HCT116 (cell line): ENCODE results near the gene SETD1A. TPM values are rescaled to one million over a fixed set of nuclear protein-coding genes. Genes with fewer than 3 reads are reported as not detected.

Experiments used
- ATAC-seq: fragments of 200-7000 bp; cut with Tn5 transposase; 2 replicates; pipeline ENCODE4 v1.9.1; 2020; ENCODE audit warnings: mild to moderate bottlenecking, moderate library complexity
- BruUV-seq: library from RNA; stranded (reverse); fragments of 400-500 nt; replicated peaks from 2 replicates; lab custom pipeline; 2021; lab: Mats Ljungman, UMichigan
- CTCF ChIA-PET: fragments of 300-600 bp; sonication (Branson Sonifier 250); formaldehyde crosslinking; loops from one replicate; lab custom pipeline; 2021; ENCODE audit warnings: antibody characterized with exemption; lab: Charles Lee
- POLR2A ChIA-PET: fragments of 300-600, 350-600 bp; sonication (Branson Sonifier 250); formaldehyde crosslinking; loops from one replicate; lab custom pipeline; 2021; ENCODE audit warnings: antibody characterized with exemption; lab: Charles Lee
- RAD21 ChIA-PET, 2 experiments: fragments of 300-600 bp; sonication (Branson Sonifier 250); formaldehyde crosslinking; loops; one replicate each; lab custom pipeline; 2023; ENCODE audit warnings: low total read pairs in 2 of 2; ENCODE audit not compliant: uncharacterized antibody in 2 of 2, unreplicated experiment in 2 of 2, low non-redundant PET in 1 of 2; lab: Charles Lee
- DNase-seq: peaks from one replicate; pipeline ENCODE4 v3.0.0-alpha.2; 2010; ENCODE audit warnings: low read depth, low spot score
- H2AFZ ChIP-seq: fragments of 200-600 bp; shearing (Covaris generic), sonication (generic); 2 replicates; pipeline ENCODE4 v1.6.1; 2017; ENCODE audit warnings: low read depth, mixed run types, mixed read lengths, antibody characterized with exemption, low read length; ENCODE audit not compliant: poor library complexity, severe bottlenecking
- H3K27ac ChIP-seq: 2 replicates; pipeline ENCODE4 v1.5.1; 2012; ENCODE audit warnings: low read depth, low read length
- H3K27me3 ChIP-seq: fragments of 200-600 bp; sonication (generic); 2 replicates; pipeline ENCODE4 v1.6.1; 2016; ENCODE audit warnings: mixed run types, low read length, mixed read lengths; ENCODE audit not compliant: insufficient read depth
- H3K36me3 ChIP-seq, 2 experiments: fragments of 200-500 bp in 1 of 2; fragments of 200-600 bp in 1 of 2; sonication (Bioruptor generic) in 1 of 2; sonication (generic) in 1 of 2; 2 replicates each; pipeline versions ENCODE4 v1.5.1 to v1.6.1; 2014 to 2016; ENCODE audit warnings: low read length in 2 of 2, inconsistent platforms in 1 of 2, mixed read lengths in 1 of 2, mixed run types in 1 of 2; ENCODE audit not compliant: insufficient read depth in 2 of 2, control insufficient read depth in 1 of 2
- H3K4me1 ChIP-seq, 2 experiments: fragments of 200-600 bp in 1 of 2; sonication (generic) in 1 of 2; 2 replicates each; pipeline versions ENCODE4 v1.5.1 to v1.6.1; 2012 to 2017; ENCODE audit warnings: low read length in 2 of 2, inconsistent platforms in 1 of 2, mild to moderate bottlenecking in 1 of 2, mixed read lengths in 1 of 2, mixed run types in 1 of 2, moderate library complexity in 1 of 2; ENCODE audit not compliant: insufficient read depth in 2 of 2, control insufficient read depth in 1 of 2
- H3K4me2 ChIP-seq: fragments of 200-600 bp; sonication (generic); 2 replicates; pipeline ENCODE4 v1.6.1; 2017; ENCODE audit warnings: mixed run types, low read length, mixed read lengths
- H3K4me3 ChIP-seq, 2 experiments: fragments of 200-600 bp in 1 of 2; sonication (generic) in 1 of 2; replicated peaks in 1 of 2; 2 replicates each; pipeline ENCODE4 v1.5.1; 2011 to 2016; ENCODE audit warnings: low read length in 2 of 2, control low read depth in 1 of 2, low read depth in 1 of 2, mild to moderate bottlenecking in 1 of 2, mixed read lengths in 1 of 2, mixed run types in 1 of 2
- H3K79me2 ChIP-seq: fragments of 200-600 bp; sonication (generic); 2 replicates; pipeline ENCODE4 v1.6.1; 2017; ENCODE audit warnings: mild to moderate bottlenecking, mixed run types, low read length, moderate library complexity, mixed read lengths; ENCODE audit not compliant: insufficient read depth
- H3K9ac ChIP-seq: fragments of 200-600 bp; sonication (generic); 2 replicates; pipeline ENCODE4 v1.6.1; 2016; ENCODE audit warnings: low read length, mixed read lengths
- H3K9me2 ChIP-seq: fragments of 200-600 bp; sonication (generic), shearing (Covaris generic); 2 replicates; pipeline ENCODE4 v1.6.1; 2017; ENCODE audit warnings: mixed run types, mild to moderate bottlenecking, moderate library complexity; ENCODE audit not compliant: insufficient read depth
- H3K9me3 ChIP-seq, 2 experiments: fragments of 200-500 bp in 1 of 2; fragments of 200-600 bp in 1 of 2; sonication (Bioruptor generic) in 1 of 2; sonication (generic) in 1 of 2; 2 replicates each; pipeline ENCODE4 v1.6.1; 2014 to 2017; ENCODE audit warnings: low read length in 2 of 2, mixed read lengths in 2 of 2, inconsistent platforms in 1 of 2, low read depth in 1 of 2, mild to moderate bottlenecking in 1 of 2, mixed run types in 1 of 2, moderate library complexity in 1 of 2; ENCODE audit not compliant: control insufficient read depth in 1 of 2, insufficient read depth in 1 of 2
- H4K20me1 ChIP-seq: fragments of 200-600 bp; sonication (generic), shearing (Covaris generic); 2 replicates; pipeline ENCODE4 v1.6.1; 2017; ENCODE audit warnings: mixed run types, mild to moderate bottlenecking, moderate library complexity; ENCODE audit not compliant: insufficient read depth
- CEBPB ChIP-seq: IDR thresholded peaks from 2 replicates; pipeline ENCODE4 v1.6.1; 2012; ENCODE audit warnings: low read depth
- EGR1 ChIP-seq: IDR thresholded peaks from 2 replicates; pipeline ENCODE4 v1.6.1; 2012; ENCODE audit warnings: low read depth
- ELF1 ChIP-seq: IDR thresholded peaks from 2 replicates; pipeline ENCODE4 v1.6.1; 2012; ENCODE audit warnings: low read depth, borderline replicate concordance
- EZH2 ChIP-seq: fragments of 200-600 bp; sonication (generic); IDR thresholded peaks from 2 replicates; pipeline ENCODE4 v1.6.1; 2017; ENCODE audit warnings: antibody characterized with exemption, mixed run types
- EZH2phosphoT487 ChIP-seq: fragments of 200-600 bp; IDR thresholded peaks from 2 replicates; pipeline ENCODE4 v1.6.1; 2018; ENCODE audit warnings: antibody characterized with exemption, borderline replicate concordance
- FOSL1 ChIP-seq: IDR thresholded peaks from 2 replicates; pipeline ENCODE4 v1.6.1; 2012; ENCODE audit warnings: low read depth
- JUND ChIP-seq: IDR thresholded peaks from 2 replicates; pipeline ENCODE4 v1.6.1; 2012
- POLR2AphosphoS5 ChIP-seq: IDR thresholded peaks from 2 replicates; pipeline ENCODE4 v1.6.1; 2011; ENCODE audit warnings: mild to moderate bottlenecking, low read depth, low read length, moderate library complexity
- RAD21 ChIP-seq: IDR thresholded peaks from 2 replicates; pipeline ENCODE4 v1.6.1; 2012; ENCODE audit warnings: low read depth, mild to moderate bottlenecking
- SIN3A ChIP-seq: IDR thresholded peaks from 2 replicates; pipeline ENCODE4 v1.6.1; 2012; ENCODE audit warnings: low read depth
- SP1 ChIP-seq: IDR thresholded peaks from 2 replicates; pipeline ENCODE4 v1.6.1; 2012; ENCODE audit warnings: low read depth
- TCF7L2 ChIP-seq: IDR thresholded peaks from 2 replicates; pipeline ENCODE4 v1.7.0; 2011; ENCODE audit warnings: borderline replicate concordance, inconsistent platforms; ENCODE audit not compliant: insufficient read depth, insufficient read length; ENCODE audit errors: extremely low read depth
- YY1 ChIP-seq: IDR thresholded peaks from 2 replicates; pipeline ENCODE4 v1.6.1; 2011; ENCODE audit warnings: low read length, low read depth, moderate library complexity, mild to moderate bottlenecking; ENCODE audit not compliant: insufficient replicate concordance; ENCODE audit errors: extremely low read depth
- ZFX ChIP-seq: fragments of 450-650 bp; IDR thresholded peaks from 2 replicates; pipeline ENCODE4 v1.6.1; 2017
- ZNF274 ChIP-seq: fragments of 200-500 bp; sonication (Bioruptor generic); IDR thresholded peaks from 2 replicates; pipeline ENCODE4 v1.6.1; 2014; ENCODE audit warnings: mild to moderate bottlenecking, low read depth, low read length, inconsistent platforms
- intact Hi-C: fragments of 100-400 bp; cut with micrococcal nuclease; formaldehyde crosslinking; loops from 2 replicates; pipeline ENCODE4 v1.10.0; 2022
- total RNA-seq: library from RNA; stranded (reverse); gene quantifications from one replicate; pipeline ENCODE4 v1.2.1, GENCODE V29; 2021; ENCODE audit not compliant: unreplicated experiment
- TF ChIP-seq, protein P1 (sequence below): IDR thresholded peaks from 2 replicates; pipeline ENCODE4 v1.6.1; 2012
- TF ChIP-seq, protein P2 (sequence below), 3 experiments: fragments of 200-600 bp in 1 of 3; sonication (generic) in 1 of 3; IDR thresholded peaks in 2 of 3; conservative IDR thresholded peaks in 1 of 3; 2 replicates each; pipeline ENCODE4 v1.5.1; 2012 to 2017; ENCODE audit warnings: low read depth in 2 of 3, low read length in 2 of 3, antibody characterized with exemption in 1 of 3, borderline replicate concordance in 1 of 3, control low read depth in 1 of 3, mild to moderate bottlenecking in 1 of 3, mixed read lengths in 1 of 3, mixed run types in 1 of 3, moderate library complexity in 1 of 3; ENCODE audit not compliant: insufficient read depth in 1 of 3
- TF ChIP-seq, protein P3 (sequence below): IDR thresholded peaks from 2 replicates; pipeline ENCODE4 v1.6.1; 2011; ENCODE audit warnings: mild to moderate bottlenecking, low read length, moderate library complexity; ENCODE audit not compliant: insufficient replicate concordance; ENCODE audit errors: extremely low read depth
- TF ChIP-seq, protein P4 (sequence below): IDR thresholded peaks from 2 replicates; pipeline ENCODE4 v1.6.1; 2012
- TF ChIP-seq, protein P5 (sequence below): IDR thresholded peaks from 2 replicates; pipeline ENCODE4 v1.6.1; 2012; ENCODE audit warnings: low read depth

SETD1A gene
- total RNA-seq, 1 experiment from 2014 or later, result 26.9 TPM

DNA sequence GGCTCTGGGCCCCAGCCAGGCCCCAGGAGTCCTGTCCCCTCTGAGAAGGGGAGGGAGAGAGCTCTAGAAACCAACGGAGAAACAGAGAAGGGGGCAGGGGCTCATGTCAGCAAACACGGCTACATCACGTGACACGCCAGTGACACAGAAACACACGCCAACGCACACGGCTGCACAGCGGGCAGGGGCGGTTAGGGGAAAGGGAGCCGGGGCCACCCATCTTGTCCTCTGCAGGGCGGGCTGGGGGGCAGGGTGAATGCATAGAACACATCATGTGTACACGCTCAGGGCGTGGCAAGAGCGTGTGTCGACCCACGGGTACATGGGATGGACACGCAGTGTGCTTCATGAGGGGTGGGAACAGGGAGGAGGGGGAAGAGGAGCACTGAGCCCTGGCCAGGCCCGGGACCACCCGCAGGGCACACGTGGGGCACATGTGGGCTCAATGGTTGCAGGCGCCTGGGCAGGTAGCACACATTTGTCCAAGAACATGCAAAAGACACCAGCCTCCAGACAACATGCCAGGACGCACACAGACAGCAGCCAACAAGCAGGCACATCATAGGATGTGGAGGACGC, 32.0 kb downstream of the SETD1A start:
- peaks cover 0 to 18% of the 10 kb centered on the region in 2 experiments; a peak in 3 of 4 replicates for H3K4me1 ChIP-seq
- no peaks in the 10 kb centered on the region for H3K27me3 ChIP-seq
- H3K9me2 ChIP-seq, result no peaks in the 10 kb centered on the region
- H3K9ac ChIP-seq, result no peak overlapping the region
- DNase-seq (no peak), ATAC-seq (no peak)
- H4K20me1 ChIP-seq, result no peaks in the 10 kb centered on the region
- H3K4me2 ChIP-seq, result no peak overlapping the region
- ChIA-PET RAD21 (no interaction called here), CTCF (no interaction called here), POLR2A (no interaction called here)
- no peaks in the 10 kb centered on the region for H3K79me2 ChIP-seq
- no peak overlapping the region for H3K4me3 ChIP-seq
- H3K9me3 ChIP-seq, result no peaks in the 10 kb centered on the region
- no peak overlapping the region for H3K27ac ChIP-seq
- intact Hi-C loops, result loop anchor here (10.0 kb wide), 1 partner anchor 705 kb away; no protein-coding TSS in a partner anchor
- TF ChIP-seq, protein P1, sequence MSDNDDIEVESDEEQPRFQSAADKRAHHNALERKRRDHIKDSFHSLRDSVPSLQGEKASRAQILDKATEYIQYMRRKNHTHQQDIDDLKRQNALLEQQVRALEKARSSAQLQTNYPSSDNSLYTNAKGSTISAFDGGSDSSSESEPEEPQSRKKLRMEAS, result no peak
- no peak for TF ChIP-seq ZFX
- TF ChIP-seq, protein P2, sequence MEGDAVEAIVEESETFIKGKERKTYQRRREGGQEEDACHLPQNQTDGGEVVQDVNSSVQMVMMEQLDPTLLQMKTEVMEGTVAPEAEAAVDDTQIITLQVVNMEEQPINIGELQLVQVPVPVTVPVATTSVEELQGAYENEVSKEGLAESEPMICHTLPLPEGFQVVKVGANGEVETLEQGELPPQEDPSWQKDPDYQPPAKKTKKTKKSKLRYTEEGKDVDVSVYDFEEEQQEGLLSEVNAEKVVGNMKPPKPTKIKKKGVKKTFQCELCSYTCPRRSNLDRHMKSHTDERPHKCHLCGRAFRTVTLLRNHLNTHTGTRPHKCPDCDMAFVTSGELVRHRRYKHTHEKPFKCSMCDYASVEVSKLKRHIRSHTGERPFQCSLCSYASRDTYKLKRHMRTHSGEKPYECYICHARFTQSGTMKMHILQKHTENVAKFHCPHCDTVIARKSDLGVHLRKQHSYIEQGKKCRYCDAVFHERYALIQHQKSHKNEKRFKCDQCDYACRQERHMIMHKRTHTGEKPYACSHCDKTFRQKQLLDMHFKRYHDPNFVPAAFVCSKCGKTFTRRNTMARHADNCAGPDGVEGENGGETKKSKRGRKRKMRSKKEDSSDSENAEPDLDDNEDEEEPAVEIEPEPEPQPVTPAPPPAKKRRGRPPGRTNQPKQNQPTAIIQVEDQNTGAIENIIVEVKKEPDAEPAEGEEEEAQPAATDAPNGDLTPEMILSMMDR (IDR thresholded peaks at IDR 0.05 in 2 of 3, conservative IDR thresholded peaks at IDR 0.05 in 1 of 3; ENCODE audit: borderline replicate concordance in 1 of 3, insufficient read depth in 1 of 3, low read depth in 2 of 3, low read length in 2 of 3), result no peak
- no peak for TF ChIP-seq CEBPB
- no peak for TF ChIP-seq JUND
- no peak for TF ChIP-seq ZNF274
- TF ChIP-seq EZH2, result no peak
- no peak for TF ChIP-seq EGR1
- TF ChIP-seq ELF1, result no peak
- no peak for TF ChIP-seq TCF7L2
- TF ChIP-seq EZH2phosphoT487, result no peak
- TF ChIP-seq, protein P3, sequence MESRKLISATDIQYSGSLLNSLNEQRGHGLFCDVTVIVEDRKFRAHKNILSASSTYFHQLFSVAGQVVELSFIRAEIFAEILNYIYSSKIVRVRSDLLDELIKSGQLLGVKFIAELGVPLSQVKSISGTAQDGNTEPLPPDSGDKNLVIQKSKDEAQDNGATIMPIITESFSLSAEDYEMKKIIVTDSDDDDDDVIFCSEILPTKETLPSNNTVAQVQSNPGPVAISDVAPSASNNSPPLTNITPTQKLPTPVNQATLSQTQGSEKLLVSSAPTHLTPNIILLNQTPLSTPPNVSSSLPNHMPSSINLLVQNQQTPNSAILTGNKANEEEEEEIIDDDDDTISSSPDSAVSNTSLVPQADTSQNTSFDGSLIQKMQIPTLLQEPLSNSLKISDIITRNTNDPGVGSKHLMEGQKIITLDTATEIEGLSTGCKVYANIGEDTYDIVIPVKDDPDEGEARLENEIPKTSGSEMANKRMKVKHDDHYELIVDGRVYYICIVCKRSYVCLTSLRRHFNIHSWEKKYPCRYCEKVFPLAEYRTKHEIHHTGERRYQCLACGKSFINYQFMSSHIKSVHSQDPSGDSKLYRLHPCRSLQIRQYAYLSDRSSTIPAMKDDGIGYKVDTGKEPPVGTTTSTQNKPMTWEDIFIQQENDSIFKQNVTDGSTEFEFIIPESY, result no peak
- no peak for TF ChIP-seq YY1
- no peak for TF ChIP-seq SIN3A
- TF ChIP-seq, protein P4, sequence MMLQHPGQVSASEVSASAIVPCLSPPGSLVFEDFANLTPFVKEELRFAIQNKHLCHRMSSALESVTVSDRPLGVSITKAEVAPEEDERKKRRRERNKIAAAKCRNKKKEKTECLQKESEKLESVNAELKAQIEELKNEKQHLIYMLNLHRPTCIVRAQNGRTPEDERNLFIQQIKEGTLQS, result no peak
- TF ChIP-seq POLR2AphosphoS5, result no peak
- TF ChIP-seq, protein P5, sequence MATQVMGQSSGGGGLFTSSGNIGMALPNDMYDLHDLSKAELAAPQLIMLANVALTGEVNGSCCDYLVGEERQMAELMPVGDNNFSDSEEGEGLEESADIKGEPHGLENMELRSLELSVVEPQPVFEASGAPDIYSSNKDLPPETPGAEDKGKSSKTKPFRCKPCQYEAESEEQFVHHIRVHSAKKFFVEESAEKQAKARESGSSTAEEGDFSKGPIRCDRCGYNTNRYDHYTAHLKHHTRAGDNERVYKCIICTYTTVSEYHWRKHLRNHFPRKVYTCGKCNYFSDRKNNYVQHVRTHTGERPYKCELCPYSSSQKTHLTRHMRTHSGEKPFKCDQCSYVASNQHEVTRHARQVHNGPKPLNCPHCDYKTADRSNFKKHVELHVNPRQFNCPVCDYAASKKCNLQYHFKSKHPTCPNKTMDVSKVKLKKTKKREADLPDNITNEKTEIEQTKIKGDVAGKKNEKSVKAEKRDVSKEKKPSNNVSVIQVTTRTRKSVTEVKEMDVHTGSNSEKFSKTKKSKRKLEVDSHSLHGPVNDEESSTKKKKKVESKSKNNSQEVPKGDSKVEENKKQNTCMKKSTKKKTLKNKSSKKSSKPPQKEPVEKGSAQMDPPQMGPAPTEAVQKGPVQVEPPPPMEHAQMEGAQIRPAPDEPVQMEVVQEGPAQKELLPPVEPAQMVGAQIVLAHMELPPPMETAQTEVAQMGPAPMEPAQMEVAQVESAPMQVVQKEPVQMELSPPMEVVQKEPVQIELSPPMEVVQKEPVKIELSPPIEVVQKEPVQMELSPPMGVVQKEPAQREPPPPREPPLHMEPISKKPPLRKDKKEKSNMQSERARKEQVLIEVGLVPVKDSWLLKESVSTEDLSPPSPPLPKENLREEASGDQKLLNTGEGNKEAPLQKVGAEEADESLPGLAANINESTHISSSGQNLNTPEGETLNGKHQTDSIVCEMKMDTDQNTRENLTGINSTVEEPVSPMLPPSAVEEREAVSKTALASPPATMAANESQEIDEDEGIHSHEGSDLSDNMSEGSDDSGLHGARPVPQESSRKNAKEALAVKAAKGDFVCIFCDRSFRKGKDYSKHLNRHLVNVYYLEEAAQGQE, result no peak
- TF ChIP-seq FOSL1, result no peak
- TF ChIP-seq SP1, result no peak
- no peak for TF ChIP-seq RAD21
- no TSS peak for BruUV-seq
- no peak overlapping the region for H2AFZ ChIP-seq
- no peaks in the 10 kb centered on the region for H3K36me3 ChIP-seq
